Colonic mucosa (tissue), 4 donors: ENCODE results near the gene IGFBP4. TPM values are rescaled to one million over a fixed set of nuclear protein-coding genes. Genes with fewer than 3 reads are reported as not detected.

ENCODE experiments used
- DNase-seq: peaks from one replicate; pipeline ENCODE4 v3.0.0-alpha.2; 2020
- H3K27ac ChIP-seq: fragments of 200-600 bp; one replicate; pipeline ENCODE4 v1.8.0; 2021
- H3K27me3 ChIP-seq: fragments of 200-600 bp; one replicate; pipeline ENCODE4 v1.8.0; 2021
- H3K36me3 ChIP-seq: fragments of 200-600 bp; one replicate; pipeline ENCODE4 v1.8.0; 2021
- H3K4me1 ChIP-seq: fragments of 200-600 bp; one replicate; pipeline ENCODE4 v1.8.0; 2021; ENCODE audit warnings: mild to moderate bottlenecking
- H3K4me3 ChIP-seq: fragments of 200-600 bp; one replicate; pipeline ENCODE4 v1.8.0; 2021
- H3K9ac ChIP-seq, 2 donors: one replicate each; pipeline ENCODE4 v1.7.0; 2013; ENCODE audit warnings: control low read depth in 2 of 2, low read depth in 2 of 2, low read length in 2 of 2
- H3K9me3 ChIP-seq: fragments of 200-600 bp; one replicate; pipeline ENCODE4 v1.8.0; 2021
- intact Hi-C: fragments of 100-400 bp; cut with DNase I; formaldehyde crosslinking; loops from one replicate; pipeline ENCODE4 v1.14.1; 2022
- total RNA-seq, 2 donors: library from RNA; stranded (reverse); fragmentation: NEBNext Ultra II Directional in 1 of 2; extraction: Animal tissue kit (Norgen Biotek cat#: 25700) in 1 of 2; gene quantifications; one replicate each; pipeline ENCODE4 v1.2.1, GENCODE V29; 2021
- TF ChIP-seq, protein P1 (sequence below): fragments of 200-600 bp; IDR thresholded peaks from one replicate; pipeline ENCODE4 v1.8.0; 2022; ENCODE audit warnings: antibody characterized with exemption, mild to moderate bottlenecking
- donor health status: healthy.
- donor health status: DM: no; HTN: no; CAD: no.
- donor health status: DM: no; HTN: no; CAD: no.

IGFBP4 gene
- total RNA-seq, 2 donors from 2014 or later = 182 to 291 TPM

DNA sequence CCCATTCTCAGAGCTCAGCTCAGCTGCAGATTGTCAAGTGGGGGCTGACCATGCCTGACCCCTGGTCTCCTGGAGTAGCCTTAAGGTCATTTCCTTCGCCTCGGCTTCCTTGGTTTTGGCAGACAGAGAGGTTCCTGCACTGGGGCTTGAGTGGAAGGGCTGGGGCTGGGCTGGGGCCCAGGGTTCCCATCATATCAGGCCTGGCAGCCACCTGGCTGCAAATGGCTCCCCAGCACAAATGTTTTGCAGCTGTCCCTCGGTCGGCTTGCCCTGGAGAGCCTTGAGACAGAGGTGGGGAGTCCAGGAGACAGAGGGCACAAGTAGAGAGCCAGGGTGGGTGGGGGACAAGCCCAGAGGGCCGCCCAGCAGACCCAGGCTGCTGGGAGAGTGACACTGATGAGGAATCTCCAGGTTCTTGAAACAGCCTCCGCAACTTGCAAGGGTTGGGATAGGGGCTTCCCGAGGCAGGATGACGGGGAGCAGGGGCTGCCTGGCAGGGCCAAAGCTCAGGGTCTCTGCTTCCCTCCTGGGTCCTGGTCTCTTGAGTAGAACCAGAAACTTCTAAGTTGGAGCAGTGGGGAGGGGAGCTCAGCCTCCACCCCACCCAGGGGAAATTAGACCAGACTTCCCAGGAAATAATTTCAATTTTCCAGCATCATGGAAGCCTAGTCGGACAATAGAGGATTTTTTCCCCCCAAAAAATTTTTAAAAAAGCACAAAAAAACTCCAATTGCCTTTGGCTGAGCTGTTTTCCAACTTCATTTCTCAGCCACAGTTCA is 19.3 kb downstream of the IGFBP4 start:
- intact Hi-C loops = no loop called here
- Histone ChIP-seq H3K9ac (peak overlapping the region in 1 of 2 donors; percentile 12), H3K27me3 (no peaks in the 10 kb centered on the region), H3K9me3 (no peaks in the 10 kb centered on the region), H3K36me3 (no peaks in the 10 kb centered on the region), H3K4me3 (no peak overlapping the region), H3K4me1 (no peaks in the 10 kb centered on the region), H3K27ac (no peak overlapping the region)
- no peak for DNase-seq
- TF ChIP-seq, protein P1, sequence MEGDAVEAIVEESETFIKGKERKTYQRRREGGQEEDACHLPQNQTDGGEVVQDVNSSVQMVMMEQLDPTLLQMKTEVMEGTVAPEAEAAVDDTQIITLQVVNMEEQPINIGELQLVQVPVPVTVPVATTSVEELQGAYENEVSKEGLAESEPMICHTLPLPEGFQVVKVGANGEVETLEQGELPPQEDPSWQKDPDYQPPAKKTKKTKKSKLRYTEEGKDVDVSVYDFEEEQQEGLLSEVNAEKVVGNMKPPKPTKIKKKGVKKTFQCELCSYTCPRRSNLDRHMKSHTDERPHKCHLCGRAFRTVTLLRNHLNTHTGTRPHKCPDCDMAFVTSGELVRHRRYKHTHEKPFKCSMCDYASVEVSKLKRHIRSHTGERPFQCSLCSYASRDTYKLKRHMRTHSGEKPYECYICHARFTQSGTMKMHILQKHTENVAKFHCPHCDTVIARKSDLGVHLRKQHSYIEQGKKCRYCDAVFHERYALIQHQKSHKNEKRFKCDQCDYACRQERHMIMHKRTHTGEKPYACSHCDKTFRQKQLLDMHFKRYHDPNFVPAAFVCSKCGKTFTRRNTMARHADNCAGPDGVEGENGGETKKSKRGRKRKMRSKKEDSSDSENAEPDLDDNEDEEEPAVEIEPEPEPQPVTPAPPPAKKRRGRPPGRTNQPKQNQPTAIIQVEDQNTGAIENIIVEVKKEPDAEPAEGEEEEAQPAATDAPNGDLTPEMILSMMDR = no peak

DNA sequence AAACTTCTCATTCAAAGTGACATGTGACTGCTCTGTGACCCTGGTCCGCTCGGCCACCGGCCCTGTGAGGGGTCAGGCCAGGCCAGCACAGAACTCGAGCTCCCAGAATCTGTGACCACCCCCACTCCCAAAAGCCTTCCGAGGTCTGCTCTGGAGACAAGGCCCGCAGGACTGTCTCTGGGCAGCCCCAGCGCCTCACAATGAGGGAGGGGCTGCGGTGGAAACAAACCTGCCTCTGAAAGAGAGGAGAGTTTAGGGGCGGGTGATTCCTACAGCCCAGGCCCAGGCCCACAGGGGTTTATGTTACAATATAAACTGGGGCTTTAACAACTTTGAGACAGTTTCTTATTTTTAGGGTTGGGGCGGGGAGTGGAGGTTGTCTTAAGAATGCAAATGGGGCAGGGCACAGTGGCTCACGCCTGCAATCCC is 19.9 kb downstream of the IGFBP4 start:
- Histone ChIP-seq H3K4me1 (no peaks in the 10 kb centered on the region), H3K27ac (no peak overlapping the region)
- no peak for DNase-seq

DNA sequence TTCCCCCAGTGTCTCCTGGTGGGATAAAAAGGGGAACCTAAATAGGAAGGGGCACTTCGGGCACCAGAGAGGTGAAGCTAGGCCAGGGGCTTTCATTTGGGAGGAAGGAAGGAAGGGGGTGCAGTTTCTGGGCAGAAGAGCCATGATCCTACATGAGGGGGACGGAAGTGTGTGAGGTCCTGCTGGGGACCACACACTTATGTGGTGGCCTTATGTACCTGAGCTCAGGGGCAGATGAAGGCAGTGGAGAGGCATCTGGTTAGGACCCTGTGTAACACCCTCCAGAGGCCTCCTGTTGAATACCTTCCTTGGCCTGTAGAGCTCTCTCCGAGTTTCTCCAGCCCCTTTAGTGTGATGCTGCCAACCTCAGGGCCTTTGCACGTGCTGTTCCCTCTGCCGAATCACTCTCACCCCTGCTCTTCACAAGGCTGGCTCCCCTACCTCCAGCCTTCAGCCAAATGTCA is 21.2 kb downstream of the IGFBP4 start:
- Histone ChIP-seq H3K36me3 (no peaks in the 10 kb centered on the region), H3K9ac (no peak overlapping the region), H3K9me3 (no peaks in the 10 kb centered on the region), H3K27me3 (no peaks in the 10 kb centered on the region), H3K4me1 (no peaks in the 10 kb centered on the region), H3K4me3 (no peak overlapping the region), H3K27ac (no peak overlapping the region)
- intact Hi-C loops = no loop called here
- no peak for DNase-seq
- TF ChIP-seq, protein P1 = no peak

More for the DNA sequence above, 19.9 kb downstream of the IGFBP4 start:
- TF ChIP-seq, protein P1 = no peak
- H3K4me3 ChIP-seq = no peak overlapping the region
- H3K9ac ChIP-seq = no peak overlapping the region
- no peaks in the 10 kb centered on the region for H3K9me3 ChIP-seq
- no peaks in the 10 kb centered on the region for H3K27me3 ChIP-seq
- intact Hi-C loops = no loop called here
- H3K36me3 ChIP-seq = no peaks in the 10 kb centered on the region

DNA sequence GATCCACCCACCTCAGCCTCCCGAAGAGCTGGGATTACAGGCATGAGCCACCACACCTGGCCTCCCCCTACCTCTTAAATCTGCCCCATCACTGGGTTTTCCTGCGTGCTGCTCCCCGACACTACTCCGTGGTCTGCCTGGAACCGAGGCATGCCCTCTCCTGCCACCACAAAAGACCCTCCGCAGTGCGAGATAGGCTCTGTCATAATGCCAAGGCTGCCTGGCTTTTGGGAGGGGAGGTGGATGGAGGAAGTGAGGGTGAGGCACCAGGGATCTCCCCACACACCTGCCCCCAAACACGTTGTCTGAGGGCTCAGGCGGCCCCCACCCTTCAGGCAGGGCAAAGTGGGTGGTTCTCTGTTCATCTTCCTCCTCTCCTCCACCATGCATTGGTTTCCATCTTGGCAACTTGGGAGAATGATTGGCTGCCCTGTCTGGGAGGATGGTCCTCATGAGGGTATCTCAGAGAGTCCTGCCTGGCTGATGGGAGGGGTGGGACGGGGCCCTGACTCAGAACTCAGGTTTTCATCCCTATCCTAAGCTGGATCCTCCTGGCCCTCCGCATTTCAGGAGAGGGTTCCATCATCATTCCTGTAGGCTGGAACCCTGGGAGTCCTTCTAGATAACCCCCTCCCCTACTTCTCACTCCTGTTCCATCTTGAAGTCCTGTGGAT is 23.2 kb downstream of the IGFBP4 start:
- H3K27ac ChIP-seq = no peak overlapping the region
- TF ChIP-seq, protein P1 = no peak
- DNase-seq = no peak
- H3K36me3 ChIP-seq = no peaks in the 10 kb centered on the region
- intact Hi-C loops = no loop called here
- H3K9ac ChIP-seq = no peak overlapping the region
- H3K4me1 ChIP-seq = no peaks in the 10 kb centered on the region
- no peak overlapping the region for H3K4me3 ChIP-seq
- no peaks in the 10 kb centered on the region for H3K27me3 ChIP-seq
- H3K9me3 ChIP-seq = no peaks in the 10 kb centered on the region

DNA sequence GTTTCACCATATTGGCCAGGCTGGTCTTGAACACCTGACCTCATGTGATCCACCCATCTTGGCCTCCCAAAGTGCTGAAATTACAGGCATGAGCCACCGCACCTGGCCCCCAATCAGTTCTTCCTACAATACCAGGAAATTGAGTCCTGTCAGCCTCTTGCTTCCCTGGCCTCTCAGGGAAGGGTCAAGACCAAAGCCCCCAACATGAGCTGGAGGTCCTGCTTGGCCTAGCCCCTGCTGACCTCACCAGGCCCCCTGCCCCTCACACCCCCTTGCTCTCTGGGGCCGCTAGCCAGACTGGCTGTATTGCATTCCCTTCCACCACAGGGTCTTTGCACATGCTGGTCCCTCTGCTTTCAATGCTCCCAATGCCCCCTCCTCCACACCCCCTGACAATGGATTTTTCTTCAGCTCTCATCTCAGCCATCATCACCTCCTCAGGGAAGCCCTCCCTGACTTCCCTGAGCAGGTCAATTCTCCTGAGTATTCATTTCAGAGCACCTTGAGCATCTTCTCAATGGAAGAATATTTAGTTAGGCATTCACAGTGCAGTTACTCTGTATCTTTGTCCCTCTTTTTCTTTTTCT is 24.1 kb downstream of the IGFBP4 start:
- H3K4me3 ChIP-seq = no peak overlapping the region
- H3K27me3 ChIP-seq = no peaks in the 10 kb centered on the region
- TF ChIP-seq, protein P1 = no peak
- H3K27ac ChIP-seq = no peak overlapping the region
- no peaks in the 10 kb centered on the region for H3K9me3 ChIP-seq
- intact Hi-C loops = no loop called here
- DNase-seq = no peak
- no peaks in the 10 kb centered on the region for H3K4me1 ChIP-seq
- no peak overlapping the region for H3K9ac ChIP-seq
- no peaks in the 10 kb centered on the region for H3K36me3 ChIP-seq
